GM21576 (cell line): ENCODE results near the gene PRDX1.
A peak's percentile ranks its signal among the peaks of the same experiment; 100 is the strongest.
"Not testable (repeated sequence)": the region's sequence is repeated elsewhere in the genome, so short reads cannot be mapped to it uniquely, and the experiment has no call there.

ENCODE experiments used
- ATAC-seq: cut with Tn5 transposase; IDR thresholded peaks from one replicate; pipeline ENCODE4 v1.9.1; 2021; ENCODE audit warnings: mild to moderate bottlenecking, moderate library complexity; ENCODE audit not compliant: unreplicated experiment

Gene PRDX1

DNA sequence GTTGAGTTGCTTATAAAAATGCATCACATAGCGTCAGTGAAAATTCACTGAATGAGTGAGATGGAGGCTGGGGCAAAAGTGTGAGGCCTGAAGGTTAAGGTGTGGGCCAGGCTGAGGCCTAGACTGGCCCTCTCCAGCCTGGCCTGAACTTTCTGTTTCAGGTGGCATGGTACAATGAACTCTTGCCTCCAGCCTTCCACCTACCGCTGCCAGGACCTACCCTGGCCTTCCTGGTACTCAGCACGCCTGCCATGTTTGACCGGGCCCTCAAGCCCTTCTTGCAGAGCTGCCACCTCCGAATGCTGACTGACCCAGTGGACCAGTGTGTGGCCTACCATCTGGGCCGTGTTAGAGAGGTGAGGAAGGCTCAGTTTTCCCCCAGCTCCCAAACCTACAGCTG is 14.5 kb downstream of the PRDX1 start:
- ATAC-seq, result no peak

DNA sequence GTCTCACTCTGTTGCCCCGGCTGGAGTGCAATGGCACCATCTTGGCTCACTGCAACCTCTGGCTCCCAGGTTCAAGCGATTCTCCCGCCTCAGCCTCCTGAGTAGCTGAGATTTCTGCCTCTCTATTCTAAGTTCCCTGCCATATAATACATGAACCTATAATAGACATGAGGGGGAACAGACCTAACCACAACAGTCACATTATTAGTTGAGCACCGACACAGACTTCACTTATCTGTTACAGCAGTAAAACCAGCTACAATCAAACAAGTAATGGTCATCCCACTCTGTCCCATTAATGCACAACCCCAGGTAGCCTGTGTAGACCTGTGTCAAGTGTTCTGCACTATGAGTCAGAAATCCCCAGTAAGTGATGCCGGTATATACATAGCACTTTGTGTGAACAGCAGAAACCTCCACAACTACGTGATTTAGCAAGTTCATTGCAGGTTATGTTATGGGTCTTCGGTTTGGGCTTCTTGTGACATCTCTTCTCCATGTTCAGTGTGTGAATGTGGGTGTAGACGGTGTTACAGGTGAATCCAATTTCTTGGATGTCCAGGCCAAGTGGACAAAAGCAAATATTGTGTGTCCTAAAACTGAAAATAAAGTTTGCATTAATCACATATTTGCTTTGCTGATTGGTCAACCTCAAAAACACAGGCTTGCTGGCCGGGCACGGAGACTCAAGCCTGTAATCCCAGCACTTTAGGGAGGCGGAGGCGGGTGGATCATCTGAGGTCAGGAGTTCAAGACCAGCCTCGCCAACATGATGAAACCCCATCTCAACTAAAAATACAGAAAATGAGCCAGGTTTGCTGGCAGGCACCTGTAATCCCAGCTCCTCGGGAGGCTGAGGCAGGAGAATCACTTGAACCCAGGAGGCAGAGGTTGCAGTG is 18.0 kb downstream of the PRDX1 start:
- no peak for ATAC-seq

- no peak for ATAC-seq
Measured at GRCh38 chr1:45501505-45501859, 20.2 kb downstream of the PRDX1 start.

DNA sequence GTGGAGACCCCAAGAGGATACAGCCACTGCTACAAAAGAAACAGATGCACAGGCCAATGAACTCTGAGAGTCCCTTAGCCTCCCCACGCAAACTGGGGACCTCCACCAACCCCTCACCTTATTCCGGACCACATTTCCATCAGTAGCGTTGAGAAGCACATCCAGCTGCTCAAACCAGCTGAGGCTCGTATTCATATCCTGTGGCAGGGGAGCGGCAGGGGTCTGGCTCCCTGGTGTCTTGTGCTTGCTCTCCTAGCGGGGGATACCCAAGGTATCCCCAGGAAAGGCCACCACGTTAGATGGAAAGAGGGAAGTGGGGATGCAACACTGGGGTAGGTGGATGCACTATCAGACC is 22.3 kb downstream of the PRDX1 start:
- ATAC-seq, result peak; percentile 8

DNA sequence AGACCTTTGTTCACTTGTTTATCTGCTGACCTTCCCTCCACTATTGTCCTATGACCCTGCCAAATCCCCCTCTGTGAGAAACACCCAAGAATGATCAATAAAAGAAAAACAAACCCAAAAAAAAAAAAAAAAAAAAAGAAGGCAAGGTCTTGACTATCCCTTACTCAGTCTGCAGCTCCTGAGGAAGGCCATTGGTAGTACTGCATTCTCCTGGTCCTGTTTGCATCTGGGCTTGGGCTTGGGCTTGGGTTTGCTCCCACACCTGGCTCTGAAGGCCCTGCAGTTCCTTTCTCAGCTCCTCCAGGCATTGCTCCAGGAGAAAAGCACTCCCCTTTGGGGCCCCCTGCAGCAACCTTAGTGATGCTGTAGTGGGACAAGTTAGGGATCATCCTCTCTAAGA is 23.4 kb downstream of the PRDX1 start:
- ATAC-seq, result no peak

DNA sequence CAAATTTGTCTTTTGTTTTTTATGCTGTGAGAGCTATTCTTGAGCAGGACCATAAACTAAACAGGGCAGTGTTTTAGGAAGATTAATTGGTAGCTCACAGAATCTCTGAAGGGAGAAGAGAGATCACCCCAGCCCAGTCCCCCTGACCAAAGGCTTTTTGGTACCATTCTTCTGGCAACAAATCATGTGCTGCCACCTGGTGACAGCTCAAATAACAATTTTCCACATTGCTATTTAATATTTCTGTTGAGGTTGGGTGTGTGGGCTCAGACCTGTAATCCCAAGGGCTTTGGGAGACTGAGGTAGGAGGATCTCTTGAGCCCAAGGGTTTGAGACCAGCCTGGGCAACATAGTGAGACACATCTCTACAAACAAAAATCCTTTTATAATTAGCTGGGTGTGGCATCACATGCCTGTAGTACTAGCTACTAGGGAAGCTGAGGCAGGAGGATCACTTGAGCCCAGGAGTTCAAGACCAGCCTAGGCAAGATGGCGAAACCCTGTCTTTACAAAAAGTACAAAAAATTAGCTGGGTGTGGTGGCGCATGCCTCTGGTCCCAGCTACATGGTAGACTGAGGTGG is 28.5 kb downstream of the PRDX1 start:
- no peak for ATAC-seq

- no peak for ATAC-seq
Measured at GRCh38 chr1:45492691-45493090, 29.0 kb downstream of the PRDX1 start.

- ATAC-seq, result no peak
Measured at GRCh38 chr1:45491487-45492260, 30.0 kb downstream of the PRDX1 start.

- ATAC-seq, result peak; percentile 87
Measured at GRCh38 chr1:45490626-45491486, 30.8 kb downstream of the PRDX1 start, which contains the start of gene TESK2. Gene TESK2, minus strand, starts transcription at chr1:45491163. Its CDS starts 33,378 bp downstream, at chr1:45457785.

DNA sequence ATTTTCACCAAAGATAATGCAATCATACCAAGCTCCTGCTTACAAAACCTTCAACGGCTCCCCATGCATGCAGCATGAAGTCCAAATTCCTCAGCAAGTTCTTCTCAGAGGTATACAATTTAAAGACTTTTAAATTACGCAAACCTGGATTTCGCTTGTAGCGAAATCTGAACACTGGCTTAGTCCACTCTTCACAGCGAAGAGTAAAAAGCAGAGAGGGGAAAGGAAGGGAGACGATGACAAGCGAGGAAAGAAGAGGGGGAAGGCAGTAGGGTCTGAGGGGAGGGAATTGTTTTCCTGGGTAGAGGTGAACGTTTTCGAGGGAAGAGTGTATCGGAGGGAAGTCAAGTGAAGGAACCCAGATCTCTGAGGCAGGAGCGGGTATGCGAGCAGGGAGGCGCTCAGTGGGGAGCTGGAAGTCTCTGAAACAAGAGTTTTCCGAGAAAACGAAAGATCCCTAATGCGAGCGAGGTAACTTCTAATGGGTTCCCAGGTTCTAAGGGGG is 31.5 kb downstream of the PRDX1 start:
- ATAC-seq, result no peak

- ATAC-seq, result not testable (repeated sequence)
Measured at GRCh38 chr1:45489379-45489778, 32.3 kb downstream of the PRDX1 start.

GRCh38 chr1:45488666-45489377 is 32.9 kb downstream of the PRDX1 start:
- no peak for ATAC-seq

- no peak for ATAC-seq
Measured at GRCh38 chr1:45485949-45486348, 35.7 kb downstream of the PRDX1 start.

DNA sequence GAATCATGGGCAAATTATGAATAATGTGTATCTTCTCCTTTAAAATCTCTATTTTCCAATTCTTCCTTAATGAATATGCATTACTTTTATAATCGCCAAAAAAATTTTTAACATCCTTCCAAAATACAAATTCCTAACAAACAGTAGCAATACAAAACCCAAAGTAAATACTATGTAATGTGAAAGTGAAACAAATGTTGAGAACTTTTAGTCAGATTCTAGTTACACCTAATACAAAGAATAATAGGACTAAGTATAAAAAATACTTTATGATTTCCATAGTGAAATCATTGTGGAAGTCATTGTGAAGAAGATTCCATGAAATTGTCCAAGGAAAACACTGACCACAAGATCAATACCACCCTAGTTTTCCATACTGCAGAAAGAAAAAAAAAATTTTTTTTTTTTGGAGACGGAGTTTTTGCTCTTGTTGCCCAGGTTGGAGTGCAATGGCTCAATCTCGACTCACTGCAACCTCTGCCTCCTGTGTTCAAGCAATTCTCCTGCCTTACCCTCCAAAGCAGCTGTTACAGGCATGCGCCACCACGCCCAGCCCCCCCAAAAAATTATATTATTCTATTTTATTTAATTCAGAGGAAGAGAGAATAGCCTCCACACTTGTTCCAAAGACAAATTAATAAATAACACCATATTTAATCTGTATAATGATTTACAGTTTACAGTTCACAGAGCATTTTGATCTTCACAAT is 42.5 kb downstream of the PRDX1 start:
- no peak for ATAC-seq

- ATAC-seq, result no peak
Measured at GRCh38 chr1:45478121-45478814, 43.4 kb downstream of the PRDX1 start.

GRCh38 chr1:45477646-45478045 is 44.0 kb downstream of the PRDX1 start:
- no peak for ATAC-seq

GRCh38 chr1:45474194-45474593 is 47.5 kb downstream of the PRDX1 start:
- not testable (repeated sequence) for ATAC-seq

DNA sequence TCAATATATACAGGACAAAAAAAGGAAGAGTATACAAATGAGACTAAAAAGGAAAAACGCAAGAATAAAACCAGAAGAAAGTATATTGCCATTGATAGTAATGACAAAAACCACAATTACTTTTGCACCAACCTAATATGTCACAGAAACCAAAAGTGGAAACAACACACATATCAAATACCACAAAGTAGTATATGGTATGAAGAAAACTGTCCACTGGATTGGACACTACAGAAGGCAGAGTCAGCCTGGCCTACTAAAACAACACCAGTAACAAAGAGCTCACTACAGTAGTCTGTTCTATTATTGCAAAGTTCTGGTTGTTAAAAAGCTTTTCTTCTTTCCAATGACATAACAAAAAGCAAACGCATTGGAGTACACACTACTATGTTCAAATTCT is 48.4 kb downstream of the PRDX1 start:
- ATAC-seq, result no peak

DNA sequence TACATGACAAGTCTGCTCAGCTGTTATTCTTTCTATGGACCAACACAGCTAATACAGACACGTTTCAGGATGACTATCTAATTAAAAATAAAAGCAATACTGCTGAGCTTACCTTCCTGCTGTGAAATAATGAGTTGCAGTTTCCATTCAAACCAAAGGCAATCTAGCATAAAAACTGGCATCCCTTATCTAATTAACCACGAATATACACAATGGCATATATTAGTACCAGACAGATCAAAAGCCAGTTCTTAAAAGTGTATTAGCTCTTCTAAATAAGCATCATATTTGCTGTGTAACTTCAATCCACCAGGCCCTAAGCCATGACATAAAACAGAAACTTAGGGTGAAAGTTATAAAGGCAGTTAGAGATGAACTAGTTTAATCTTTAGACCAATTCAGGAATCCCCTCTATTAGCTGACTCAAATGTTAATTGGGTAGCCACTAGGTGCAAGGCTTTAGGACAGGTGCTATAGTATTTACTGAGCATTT is 51.3 kb downstream of the PRDX1 start:
- no peak for ATAC-seq
